Measurements from ENCODE around the gene CIBAR2.

Gene CIBAR2

GRCh38 chr16:85134789-85135142 lies 22.5 kb upstream of the CIBAR2 start:
- no peak for TF ChIP-seq CTCF (IDR thresholded peaks at IDR 0.05)
- H3K4me1 ChIP-seq, result peaks cover 7 to 46% (median 34%) of the 10 kb centered on the region in 4 donors
- peak in 1 of 2 donors; percentile 70 for DNase-seq
- H3K36me3 ChIP-seq, result no peaks in the 10 kb centered on the region
- intact Hi-C loops (cut with DNase I; ENCODE audit: low total_unique reads), result no loop called here
- no peaks in the 10 kb centered on the region for H3K9me3 ChIP-seq
- no peaks in the 10 kb centered on the region for H3K27me3 ChIP-seq
- H3K4me3 ChIP-seq, result no peak overlapping the region
- H3K27ac ChIP-seq, result no peak overlapping the region

- intact Hi-C loops (cut with DNase I; ENCODE audit: low total_unique reads), result no loop called here
- no peak overlapping the region for H3K4me3 ChIP-seq
- peaks cover 7 to 51% (median 38%) of the 10 kb centered on the region in 4 donors for H3K4me1 ChIP-seq
- no peak for DNase-seq
- no peak for TF ChIP-seq CTCF (IDR thresholded peaks at IDR 0.05)
- H3K9me3 ChIP-seq, result no peaks in the 10 kb centered on the region
- H3K36me3 ChIP-seq, result no peaks in the 10 kb centered on the region
- no peak overlapping the region for H3K27ac ChIP-seq
- no peaks in the 10 kb centered on the region for H3K27me3 ChIP-seq
These were observed 22.0 kb upstream of the CIBAR2 start for GRCh38 chr16:85134076-85134788.

GRCh38 chr16:85133290-85133599 lies 21.0 kb upstream of the CIBAR2 start:
- H3K4me1 ChIP-seq, result peaks cover 7 to 56% (median 38%) of the 10 kb centered on the region in 4 donors
- no peak for DNase-seq
- H3K4me3 ChIP-seq, result no peak overlapping the region
- TF ChIP-seq CTCF (IDR thresholded peaks at IDR 0.05), result no peak
- H3K36me3 ChIP-seq, result no peaks in the 10 kb centered on the region
- H3K9me3 ChIP-seq, result no peaks in the 10 kb centered on the region
- H3K27me3 ChIP-seq, result no peaks in the 10 kb centered on the region
- no peak overlapping the region for H3K27ac ChIP-seq
- intact Hi-C loops (cut with DNase I; ENCODE audit: low total_unique reads), result no loop called here

- no peaks in the 10 kb centered on the region for H3K36me3 ChIP-seq
- no peak for DNase-seq
- H3K9me3 ChIP-seq, result no peaks in the 10 kb centered on the region
- no peaks in the 10 kb centered on the region for H3K27me3 ChIP-seq
- peaks cover 7 to 50% (median 37%) of the 10 kb centered on the region in 4 donors for H3K4me1 ChIP-seq
- intact Hi-C loops (cut with DNase I; ENCODE audit: low total_unique reads), result no loop called here
- H3K27ac ChIP-seq, result no peak overlapping the region
- no peak for TF ChIP-seq CTCF (IDR thresholded peaks at IDR 0.05)
- no peak overlapping the region for H3K4me3 ChIP-seq
These were observed 20.4 kb upstream of the CIBAR2 start for GRCh38 chr16:85132456-85133289.

- Histone ChIP-seq H3K27ac (peak overlapping the region; percentile 74 to 81), H3K27me3 (no peaks in the 10 kb centered on the region)
- intact Hi-C loops (cut with DNase I; ENCODE audit: low total_unique reads), result no loop called here
These were observed 18.4 kb upstream of the CIBAR2 start for GRCh38 chr16:85130705-85131028.

More at GRCh38 chr16:85130705-85131028, 18.4 kb upstream of the CIBAR2 start:
- no peak for DNase-seq
- peaks cover 4 to 52% (median 36%) of the 10 kb centered on the region in 4 donors for H3K4me1 ChIP-seq
- H3K36me3 ChIP-seq, result no peaks in the 10 kb centered on the region
- no peaks in the 10 kb centered on the region for H3K9me3 ChIP-seq
- no peak for TF ChIP-seq CTCF (IDR thresholded peaks at IDR 0.05)
- no peak overlapping the region for H3K4me3 ChIP-seq

All from tibial artery (tissue), 4 donors.